Activated CD8-positive, alpha-beta memory T cell treated with anti-CD3 and anti-CD28 coated beads, Interleukin-2, amount 10 ng/mL, durations not matched to agents 7 days and 5 days (primary cell): ENCODE measurements around the gene ACTL7B. TPM values are rescaled to one million over a fixed set of nuclear protein-coding genes. Genes with fewer than 3 reads are reported as not detected.

ENCODE experiments used
- ATAC-seq: fragments of 150-1000 bp; cut with Tn5 transposase; one replicate; pipeline ENCODE4 v1.10.0; 2021; ENCODE audit warnings: moderate library complexity
- CTCF ChIA-PET: fragments of 350-600 bp; sonication (Branson Sonifier 250); formaldehyde crosslinking; loops from one replicate; lab custom pipeline; 2021; ENCODE audit warnings: antibody characterized with exemption; lab: Charles Lee
- DNase-seq: peaks from one replicate; pipeline ENCODE4 v3.0.0-alpha.2; 2020
- H3K27ac Mint-ChIP-seq: one replicate; pipeline ENCODE4 v1.8.0; 2021; ENCODE audit warnings: mild to moderate bottlenecking, mixed read lengths
- H3K27me3 Mint-ChIP-seq: one replicate; pipeline ENCODE4 v1.8.0; 2021; ENCODE audit warnings: mixed read lengths
- H3K36me3 Mint-ChIP-seq: one replicate; pipeline ENCODE4 v1.8.0; 2021; ENCODE audit warnings: mild to moderate bottlenecking, mixed read lengths
- H3K4me1 Mint-ChIP-seq: one replicate; pipeline ENCODE4 v1.8.0; 2021; ENCODE audit warnings: mixed read lengths
- H3K4me3 Mint-ChIP-seq: one replicate; pipeline ENCODE4 v1.8.0; 2021; ENCODE audit warnings: mild to moderate bottlenecking, moderate library complexity, mixed read lengths
- H3K9me3 Mint-ChIP-seq: one replicate; pipeline ENCODE4 v1.8.0; 2022; ENCODE audit warnings: low read depth, mixed read lengths
- total RNA-seq, 2 experiments: library from RNA; stranded (reverse); gene quantifications; one replicate each; pipeline ENCODE4 v1.2.3, GENCODE V29; 2021

The ACTL7B gene
- total RNA-seq, 2 experiments from 2014 or later: not detected

- Mint-ChIP-seq H3K27ac (no peak overlapping the region), H3K36me3 (peaks cover 4% of the 10 kb centered on the region), H3K27me3 (no peaks in the 10 kb centered on the region), H3K4me1 (peaks cover 6% of the 10 kb centered on the region), H3K9me3 (no peaks in the 10 kb centered on the region), H3K4me3 (no peak overlapping the region)
- DNase-seq (no peak), ATAC-seq (no peak)
- CTCF ChIA-PET: no interaction called here
Measured at GRCh38 chr9:108863891-108864290, 8.1 kb upstream of the ACTL7B start.

- ATAC-seq (no peak), DNase-seq (no peak)
- no peaks in the 10 kb centered on the region for H3K9me3 Mint-ChIP-seq
- H3K27ac Mint-ChIP-seq: no peak within 1 kb of the TSS
- CTCF ChIA-PET: no interaction called here
- no peak within 1 kb of the TSS for H3K4me3 Mint-ChIP-seq
- peaks cover 6% of the 10 kb centered on the region for H3K4me1 Mint-ChIP-seq
- H3K36me3 Mint-ChIP-seq: no peaks in the 10 kb centered on the region
- H3K27me3 Mint-ChIP-seq: no peaks in the 10 kb centered on the region
Measured at GRCh38 chr9:108861997-108862396, 6.2 kb upstream of the ACTL7B start, which contains the start of gene ACTL7A. Gene ACTL7A, plus strand, starts transcription at chr9:108862266. Its CDS starts 57 bp downstream, at chr9:108862323.

GRCh38 chr9:108861464-108861863, 5.7 kb upstream of the ACTL7B start:
- Mint-ChIP-seq H3K27ac (no peak overlapping the region), H3K36me3 (no peaks in the 10 kb centered on the region), H3K4me3 (no peak overlapping the region), H3K27me3 (no peaks in the 10 kb centered on the region), H3K4me1 (peaks cover 6% of the 10 kb centered on the region), H3K9me3 (no peaks in the 10 kb centered on the region)
- CTCF ChIA-PET: no interaction called here
- DNase-seq: no peak
- no peak for ATAC-seq

GRCh38 chr9:108860764-108861163, 5.0 kb upstream of the ACTL7B start:
- Mint-ChIP-seq H3K4me1 (peaks cover 6% of the 10 kb centered on the region), H3K27me3 (no peaks in the 10 kb centered on the region), H3K36me3 (no peaks in the 10 kb centered on the region), H3K27ac (no peak overlapping the region), H3K4me3 (no peak overlapping the region), H3K9me3 (no peaks in the 10 kb centered on the region)
- no peak for DNase-seq
- CTCF ChIA-PET: no interaction called here
- ATAC-seq: no peak

DNA sequence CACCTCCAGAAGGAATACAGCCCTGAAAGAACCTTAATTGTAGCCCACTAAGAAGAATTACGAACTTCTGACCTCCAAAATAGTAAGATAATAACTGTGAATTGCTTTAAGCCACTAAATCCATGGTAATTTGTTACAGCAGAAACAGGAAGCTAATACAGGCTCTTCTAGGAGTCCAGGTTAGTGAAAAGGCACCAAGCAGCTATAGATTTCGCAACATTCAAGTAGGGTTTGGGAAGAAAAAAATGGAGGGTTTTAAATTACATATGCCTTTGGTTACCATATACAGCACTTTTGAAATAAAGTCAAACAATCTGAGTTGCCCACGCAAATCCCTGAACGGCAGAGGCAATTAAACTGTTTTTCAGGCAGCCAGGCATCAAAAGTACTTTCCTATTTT, 4.6 kb upstream of the ACTL7B start:
- ATAC-seq (no peak), DNase-seq (no peak)
- Mint-ChIP-seq H3K4me1 (peaks cover 6% of the 10 kb centered on the region), H3K27ac (no peak overlapping the region), H3K9me3 (no peaks in the 10 kb centered on the region), H3K4me3 (no peak overlapping the region), H3K27me3 (no peaks in the 10 kb centered on the region), H3K36me3 (no peaks in the 10 kb centered on the region)
- CTCF ChIA-PET: no interaction called here

DNA sequence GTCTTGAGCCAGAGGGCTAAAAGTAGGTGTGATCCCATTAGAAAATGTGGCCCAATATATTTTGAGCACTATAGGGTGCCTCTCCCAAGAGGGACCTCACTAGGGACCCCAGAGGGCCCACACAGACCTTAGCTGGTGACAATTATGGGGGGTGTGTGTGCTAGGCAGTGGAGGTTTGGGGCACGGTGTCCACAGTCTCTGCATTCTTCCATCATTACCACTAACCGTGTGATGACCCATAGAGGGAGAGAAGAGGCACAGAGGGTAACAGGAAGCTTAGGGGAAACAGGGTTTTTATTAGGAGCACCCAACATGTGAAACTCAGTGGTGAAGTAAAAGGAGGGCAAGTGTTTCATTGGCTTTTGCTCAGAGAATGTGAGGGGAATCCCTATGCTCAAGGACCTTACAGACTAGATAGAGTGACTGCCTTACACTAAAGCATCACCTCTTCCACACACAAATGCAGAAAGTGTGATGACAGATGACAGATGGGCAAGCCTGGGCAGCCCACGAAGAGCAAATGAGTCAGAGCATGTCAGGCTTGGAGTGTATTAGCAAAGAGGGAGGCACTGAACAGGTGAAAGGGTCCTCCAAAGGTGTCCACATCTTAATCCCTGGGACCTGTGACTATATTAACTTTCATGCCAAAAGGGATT, 3.8 kb upstream of the ACTL7B start:
- Mint-ChIP-seq H3K27ac (no peak overlapping the region), H3K36me3 (no peaks in the 10 kb centered on the region), H3K27me3 (no peaks in the 10 kb centered on the region), H3K9me3 (no peaks in the 10 kb centered on the region), H3K4me3 (no peak overlapping the region), H3K4me1 (peaks cover 6% of the 10 kb centered on the region)
- no peak for DNase-seq
- ATAC-seq: no peak
- CTCF ChIA-PET: no interaction called here

GRCh38 chr9:108857572-108857971, 1.8 kb upstream of the ACTL7B start:
- no peak overlapping the region for H3K4me3 Mint-ChIP-seq

GRCh38 chr9:108855529-108855886, 278 bp downstream of the ACTL7B start:
- CTCF ChIA-PET: interaction anchor here (1.4 kb wide), 1 partner anchor 99 kb away, joined by 3 read pairs; no protein-coding TSS in a partner anchor
- H3K36me3 Mint-ChIP-seq: no peaks in the 10 kb centered on the region

More at GRCh38 chr9:108857572-108857971, 1.8 kb upstream of the ACTL7B start:
- CTCF ChIA-PET: no interaction called here
- no peaks in the 10 kb centered on the region for H3K9me3 Mint-ChIP-seq
- H3K27ac Mint-ChIP-seq: no peak overlapping the region
- no peaks in the 10 kb centered on the region for H3K36me3 Mint-ChIP-seq
- DNase-seq: no peak
- H3K27me3 Mint-ChIP-seq: no peaks in the 10 kb centered on the region
- ATAC-seq: no peak
- peaks cover 6% of the 10 kb centered on the region for H3K4me1 Mint-ChIP-seq

GRCh38 chr9:108854641-108855528, 901 bp downstream of the ACTL7B start:
- H3K4me1 Mint-ChIP-seq: peaks cover 5% of the 10 kb centered on the region
- DNase-seq (no peak), ATAC-seq (no peak)
- CTCF ChIA-PET: interaction anchor here (1.4 kb wide), 1 partner anchor 99 kb away, joined by 3 read pairs; no protein-coding TSS in a partner anchor
- H3K4me3 Mint-ChIP-seq: no peak overlapping the region
- H3K27me3 Mint-ChIP-seq: no peaks in the 10 kb centered on the region
- H3K36me3 Mint-ChIP-seq: no peaks in the 10 kb centered on the region
- no peak overlapping the region for H3K27ac Mint-ChIP-seq
- H3K9me3 Mint-ChIP-seq: no peaks in the 10 kb centered on the region

More at GRCh38 chr9:108855529-108855886, 278 bp downstream of the ACTL7B start:
- H3K27ac Mint-ChIP-seq: no peak overlapping the region
- H3K4me3 Mint-ChIP-seq: no peak overlapping the region
- DNase-seq (no peak), ATAC-seq (no peak)
- peaks cover 6% of the 10 kb centered on the region for H3K4me1 Mint-ChIP-seq
- H3K27me3 Mint-ChIP-seq: no peaks in the 10 kb centered on the region
- no peaks in the 10 kb centered on the region for H3K9me3 Mint-ChIP-seq

DNA sequence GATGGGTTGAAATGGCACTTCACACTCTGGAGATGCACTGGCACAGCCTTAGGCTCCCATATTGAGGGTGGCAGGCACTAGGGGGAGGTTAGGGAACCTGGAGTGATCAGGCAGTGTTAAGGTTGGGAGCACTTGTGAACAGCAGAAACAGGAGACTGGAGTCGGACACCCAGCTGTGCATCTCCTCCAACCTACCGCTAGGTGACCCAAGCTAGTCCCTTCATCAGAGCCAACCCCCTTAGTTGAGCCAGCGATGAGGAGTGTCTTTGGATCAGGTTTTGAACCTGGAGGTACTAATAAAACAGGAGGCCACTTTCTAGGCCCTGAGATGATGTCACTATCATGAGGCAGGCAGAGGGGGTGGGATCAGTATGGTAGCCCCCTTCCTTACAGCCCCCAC, 1.7 kb downstream of the ACTL7B start:
- DNase-seq: no peak
- ATAC-seq: no peak
- H3K27me3 Mint-ChIP-seq: no peaks in the 10 kb centered on the region
- no peaks in the 10 kb centered on the region for H3K4me1 Mint-ChIP-seq
- H3K9me3 Mint-ChIP-seq: no peaks in the 10 kb centered on the region
- CTCF ChIA-PET: no interaction called here
- H3K27ac Mint-ChIP-seq: no peak overlapping the region
- H3K4me3 Mint-ChIP-seq: no peak overlapping the region
- H3K36me3 Mint-ChIP-seq: no peaks in the 10 kb centered on the region

GRCh38 chr9:108852079-108852478, 3.7 kb downstream of the ACTL7B start:
- no peaks in the 10 kb centered on the region for H3K27me3 Mint-ChIP-seq
- no peak for ATAC-seq
- no peaks in the 10 kb centered on the region for H3K4me1 Mint-ChIP-seq
- DNase-seq: no peak
- H3K4me3 Mint-ChIP-seq: no peak overlapping the region
- H3K9me3 Mint-ChIP-seq: no peaks in the 10 kb centered on the region
- CTCF ChIA-PET: no interaction called here
- no peak overlapping the region for H3K27ac Mint-ChIP-seq
- no peaks in the 10 kb centered on the region for H3K36me3 Mint-ChIP-seq

- ATAC-seq: no peak
- Mint-ChIP-seq H3K27me3 (no peaks in the 10 kb centered on the region), H3K4me3 (no peak overlapping the region), H3K9me3 (no peaks in the 10 kb centered on the region), H3K36me3 (no peaks in the 10 kb centered on the region), H3K27ac (no peak overlapping the region), H3K4me1 (no peaks in the 10 kb centered on the region)
- no peak for DNase-seq
- CTCF ChIA-PET: no interaction called here
Measured at GRCh38 chr9:108851138-108851537, 4.6 kb downstream of the ACTL7B start.

- DNase-seq (no peak), ATAC-seq (no peak)
- no peaks in the 10 kb centered on the region for H3K4me1 Mint-ChIP-seq
- CTCF ChIA-PET: no interaction called here
- no peaks in the 10 kb centered on the region for H3K36me3 Mint-ChIP-seq
- no peak overlapping the region for H3K4me3 Mint-ChIP-seq
- H3K27me3 Mint-ChIP-seq: no peaks in the 10 kb centered on the region
- no peaks in the 10 kb centered on the region for H3K9me3 Mint-ChIP-seq
- no peak overlapping the region for H3K27ac Mint-ChIP-seq
Measured at GRCh38 chr9:108850293-108850897, 5.4 kb downstream of the ACTL7B start.
